ENCODE results near the gene GRAMD4. TPM values are rescaled to one million over a fixed set of nuclear protein-coding genes. Genes with fewer than 3 reads are reported as not detected.
A peak's percentile ranks its signal among the peaks of the same experiment; 100 is the strongest.

Gene GRAMD4
- polyA plus RNA-seq, 3 donors: 9.5 to 33.3 (median 12.6) TPM

DNA sequence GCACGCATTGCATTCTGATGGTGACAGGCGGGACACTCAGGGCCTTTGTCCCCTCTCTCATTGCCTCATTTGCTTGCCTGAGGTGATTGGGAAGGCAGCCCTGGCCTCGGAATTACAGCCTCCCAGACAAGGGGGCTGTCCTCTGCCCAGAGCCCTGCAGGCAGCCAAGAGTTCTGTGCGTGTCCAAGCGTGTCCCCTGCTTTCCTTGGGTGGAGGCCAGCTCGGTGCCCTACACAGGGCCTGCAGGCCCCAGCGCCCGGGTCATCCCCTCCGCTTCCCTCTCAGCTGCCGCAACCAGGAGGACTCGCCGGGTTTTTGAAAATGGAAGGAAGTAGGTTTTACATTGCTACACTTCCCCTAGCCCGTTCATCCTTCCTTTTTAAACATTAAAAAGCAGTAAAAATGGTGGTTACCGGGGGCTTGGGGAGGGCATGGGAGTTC is 1.9 kb downstream of the GRAMD4 start:
- peaks cover 66 to 84% of the 10 kb centered on the region in 2 donors for H3K4me1 ChIP-seq (ENCODE audit: control insufficient read depth in 1 of 2, insufficient read depth in 2 of 2, low read length in 2 of 2)
- peak; percentile 54 to 72 (median 66) for DNase-seq
- H3K79me2 ChIP-seq (ENCODE audit: insufficient read depth, low read length): peaks cover 69% of the 10 kb centered on the region
- Mint-ChIP-seq H3K36me3 (peaks cover 11 to 24% of the 10 kb centered on the region in 2 donors), H3K27ac (peak overlapping the region; percentile 85 to 95 (median 91)), H3K9me3 (no peaks in the 10 kb centered on the region), H3K27me3 (ENCODE audit: low read depth in 3 of 3) (peaks cover 0 to 2% (median 1%) of the 10 kb centered on the region in 3 donors), H3K4me1 (peaks cover 74% of the 10 kb centered on the region), H3K4me3 (peak overlapping the region; percentile 77 to 92)
- H3K27me3 ChIP-seq (ENCODE audit: control insufficient read depth in 2 of 2, insufficient read depth in 2 of 2, low read length in 2 of 2): no peaks in the 10 kb centered on the region
- H3K4me3 ChIP-seq (replicated peaks in 1 of 3; ENCODE audit: low read depth in 2 of 3, low read length in 3 of 3): peak overlapping the region; percentile 6 to 73 (median 8)
- intact Hi-C loops (cut with micrococcal nuclease): loop anchor here in 1 of 2 donors (5.0 kb wide), 1 partner anchor 60 kb away; no protein-coding TSS in a partner anchor
- peak overlapping the region; percentile 70 for H2AFZ ChIP-seq (ENCODE audit: insufficient read depth, low read depth, low read length, poor library complexity, severe bottlenecking)
- peaks cover 5 to 10% of the 10 kb centered on the region in 2 donors for H3K36me3 ChIP-seq (replicated peaks in 1 of 2; ENCODE audit: control insufficient read depth in 1 of 2, insufficient read depth in 2 of 2, low read length in 2 of 2)
- peak overlapping the region; percentile 52 to 81 for H3K27ac ChIP-seq (ENCODE audit: low read depth in 1 of 2, low read length in 2 of 2)
- TF ChIP-seq, protein P1, sequence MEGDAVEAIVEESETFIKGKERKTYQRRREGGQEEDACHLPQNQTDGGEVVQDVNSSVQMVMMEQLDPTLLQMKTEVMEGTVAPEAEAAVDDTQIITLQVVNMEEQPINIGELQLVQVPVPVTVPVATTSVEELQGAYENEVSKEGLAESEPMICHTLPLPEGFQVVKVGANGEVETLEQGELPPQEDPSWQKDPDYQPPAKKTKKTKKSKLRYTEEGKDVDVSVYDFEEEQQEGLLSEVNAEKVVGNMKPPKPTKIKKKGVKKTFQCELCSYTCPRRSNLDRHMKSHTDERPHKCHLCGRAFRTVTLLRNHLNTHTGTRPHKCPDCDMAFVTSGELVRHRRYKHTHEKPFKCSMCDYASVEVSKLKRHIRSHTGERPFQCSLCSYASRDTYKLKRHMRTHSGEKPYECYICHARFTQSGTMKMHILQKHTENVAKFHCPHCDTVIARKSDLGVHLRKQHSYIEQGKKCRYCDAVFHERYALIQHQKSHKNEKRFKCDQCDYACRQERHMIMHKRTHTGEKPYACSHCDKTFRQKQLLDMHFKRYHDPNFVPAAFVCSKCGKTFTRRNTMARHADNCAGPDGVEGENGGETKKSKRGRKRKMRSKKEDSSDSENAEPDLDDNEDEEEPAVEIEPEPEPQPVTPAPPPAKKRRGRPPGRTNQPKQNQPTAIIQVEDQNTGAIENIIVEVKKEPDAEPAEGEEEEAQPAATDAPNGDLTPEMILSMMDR (IDR thresholded peaks at IDR 0.05): no peak
- peaks cover 72% of the 10 kb centered on the region for H4K20me1 ChIP-seq (ENCODE audit: insufficient read depth, low read length)
- peak overlapping the region; percentile 53 for H3K9ac ChIP-seq (ENCODE audit: insufficient read depth, low read length, poor library complexity, severe bottlenecking)
- 26% methylated on average over 5 of the region's 14 CpGs for WGBS (ENCODE audit: insufficient coverage)
- no peaks in the 10 kb centered on the region for H3K9me3 ChIP-seq (replicated peaks in 1 of 2; ENCODE audit: control insufficient read depth in 1 of 2, insufficient read depth in 1 of 2, low read length in 2 of 2)
- peak overlapping the region; percentile 83 for H3K4me2 ChIP-seq (replicated peaks; ENCODE audit: extremely low read depth, low read length, poor library complexity, severe bottlenecking)

DNA sequence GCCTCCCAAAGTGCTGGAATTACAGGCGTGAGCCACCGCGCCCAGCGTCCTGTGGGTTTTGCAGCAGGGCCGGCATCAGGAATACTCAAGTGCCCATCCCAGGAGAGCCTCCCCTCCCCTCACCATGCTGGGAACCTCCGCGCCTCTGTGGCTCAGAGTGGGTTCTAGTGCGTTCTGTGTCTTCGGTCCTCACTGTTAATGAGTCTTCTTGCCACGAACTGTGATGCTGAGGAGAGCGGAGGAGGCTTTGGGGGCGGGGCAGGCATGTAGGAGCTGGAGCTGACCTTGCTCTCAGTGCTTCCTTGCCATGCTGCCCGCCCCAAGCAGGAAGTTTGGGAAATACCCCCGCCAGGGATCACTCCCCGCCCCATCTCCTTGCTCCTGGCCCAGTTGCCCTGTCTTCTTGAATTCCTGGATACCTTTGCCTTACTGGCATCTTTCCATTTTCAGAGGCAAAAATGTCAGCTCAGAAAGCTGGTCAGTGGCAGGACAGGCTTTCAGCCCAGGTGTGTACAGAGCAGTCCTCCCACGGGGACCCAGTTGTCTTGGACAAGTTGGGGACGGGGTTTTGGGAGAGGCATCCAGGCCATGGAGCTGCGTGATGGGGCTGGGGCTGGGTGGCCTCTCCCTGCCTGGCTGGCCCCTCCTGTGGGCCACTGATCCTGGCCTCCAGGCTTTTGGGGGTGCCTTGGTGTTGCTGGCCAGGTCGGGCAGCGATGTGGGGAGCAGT is 5.1 kb downstream of the GRAMD4 start:
- peaks cover 50 to 53% of the 10 kb centered on the region in 2 donors for H3K4me1 ChIP-seq (ENCODE audit: control insufficient read depth in 1 of 2, insufficient read depth in 2 of 2, low read length in 2 of 2)
- TF ChIP-seq, protein P1 (IDR thresholded peaks at IDR 0.05): no peak
- H3K9ac ChIP-seq (ENCODE audit: insufficient read depth, low read length, poor library complexity, severe bottlenecking): peak overlapping the region; percentile 21
- Mint-ChIP-seq H3K36me3 (peaks cover 30 to 54% of the 10 kb centered on the region in 2 donors), H3K4me1 (peaks cover 48% of the 10 kb centered on the region), H3K27me3 (ENCODE audit: low read depth in 3 of 3) (peaks cover 0 to 2% (median 0%) of the 10 kb centered on the region in 3 donors), H3K9me3 (no peaks in the 10 kb centered on the region), H3K4me3 (no peak overlapping the region), H3K27ac (no peak overlapping the region)
- peaks cover 35 to 36% of the 10 kb centered on the region in 2 donors for H3K36me3 ChIP-seq (replicated peaks in 1 of 2; ENCODE audit: control insufficient read depth in 1 of 2, insufficient read depth in 2 of 2, low read length in 2 of 2)
- no peak for DNase-seq
- intact Hi-C loops (cut with micrococcal nuclease): no loop called here
- peak overlapping the region in 1 of 2 donors; percentile 8 for H3K27ac ChIP-seq (ENCODE audit: low read depth in 1 of 2, low read length in 2 of 2)
- 93% methylated on average over 13 of the region's 20 CpGs for WGBS (ENCODE audit: insufficient coverage)
- no peaks in the 10 kb centered on the region for H3K27me3 ChIP-seq (ENCODE audit: control insufficient read depth in 2 of 2, insufficient read depth in 2 of 2, low read length in 2 of 2)
- H3K9me3 ChIP-seq (replicated peaks in 1 of 2; ENCODE audit: control insufficient read depth in 1 of 2, insufficient read depth in 1 of 2, low read length in 2 of 2): no peaks in the 10 kb centered on the region
- no peak overlapping the region for H3K4me3 ChIP-seq (replicated peaks in 1 of 3; ENCODE audit: low read depth in 2 of 3, low read length in 3 of 3)
- H2AFZ ChIP-seq (ENCODE audit: insufficient read depth, low read depth, low read length, poor library complexity, severe bottlenecking): no peak overlapping the region
- peaks cover 82% of the 10 kb centered on the region for H3K79me2 ChIP-seq (ENCODE audit: insufficient read depth, low read length)
- H3K4me2 ChIP-seq (replicated peaks; ENCODE audit: extremely low read depth, low read length, poor library complexity, severe bottlenecking): no peak overlapping the region
- H4K20me1 ChIP-seq (ENCODE audit: insufficient read depth, low read length): peaks cover 73% of the 10 kb centered on the region

Measured in CD14-positive monocyte (primary cell).